B cell (primary cell): ENCODE data around the gene CHRNG.

ENCODE experiments used
- CTCF ChIP-seq: fragments of 200-600 bp; IDR thresholded peaks from one replicate; pipeline ENCODE4 v1.8.0; 2022; ENCODE audit warnings: antibody characterized with exemption, mild to moderate bottlenecking
- EZH2 ChIP-seq: IDR thresholded peaks from 2 replicates; pipeline ENCODE4 v1.6.1; 2012; ENCODE audit warnings: borderline replicate concordance, low read depth, mild to moderate bottlenecking, moderate library complexity, low read length; ENCODE audit not compliant: insufficient read depth, poor library complexity, severe bottlenecking

GRCh38 chr2:232530626-232531260, 8.7 kb upstream of the CHRNG start:
- TF ChIP-seq CTCF = no peak
- TF ChIP-seq EZH2 = no peak
